NOMO-1 (cell line): ENCODE results near the gene BANK1.

Experiments
- DNase-seq, 2 experiments: peaks; one replicate each; lab custom pipeline; 2025; ENCODE audit not compliant: unreplicated experiment in 2 of 2; lab: John Stamatoyannopoulos, UW

The BANK1 gene

GRCh38 chr4:101813604-101814003 lies 23.1 kb downstream of the BANK1 start:
- DNase-seq = no peak

- DNase-seq = no peak
These were observed 27.8 kb downstream of the BANK1 start for GRCh38 chr4:101818362-101818761.

- DNase-seq = no peak
These were observed 33.3 kb downstream of the BANK1 start for GRCh38 chr4:101823864-101824263.

- DNase-seq = no peak
These were observed 34.0 kb downstream of the BANK1 start for GRCh38 chr4:101824500-101824899.

- DNase-seq = no peak
These were observed 35.4 kb downstream of the BANK1 start for GRCh38 chr4:101825953-101826352.

- DNase-seq = no peak
These were observed 41.3 kb downstream of the BANK1 start for GRCh38 chr4:101831816-101832215.

GRCh38 chr4:101833480-101833879 lies 43.0 kb downstream of the BANK1 start:
- DNase-seq = peak in 1 of 2 experiments; percentile 3

GRCh38 chr4:101835121-101835904 lies 44.8 kb downstream of the BANK1 start:
- DNase-seq = peak in 1 of 2 experiments; percentile 49

- peak in 1 of 2 experiments; percentile 7 for DNase-seq
These were observed 52.5 kb downstream of the BANK1 start for GRCh38 chr4:101843054-101843453.

GRCh38 chr4:101846550-101846949 lies 56.0 kb downstream of the BANK1 start:
- no peak for DNase-seq

- DNase-seq = no peak
These were observed 60.2 kb downstream of the BANK1 start for GRCh38 chr4:101850698-101851097.

GRCh38 chr4:101851672-101852071 lies 61.1 kb downstream of the BANK1 start:
- no peak for DNase-seq

- no peak for DNase-seq
These were observed 62.5 kb downstream of the BANK1 start for GRCh38 chr4:101853028-101853427.

GRCh38 chr4:101853691-101854090 lies 63.2 kb downstream of the BANK1 start:
- no peak for DNase-seq

GRCh38 chr4:101855239-101855638 lies 64.7 kb downstream of the BANK1 start:
- DNase-seq = no peak

- DNase-seq = no peak
These were observed 65.6 kb downstream of the BANK1 start for GRCh38 chr4:101856149-101856548.

- DNase-seq = no peak
These were observed 66.6 kb downstream of the BANK1 start for GRCh38 chr4:101857176-101857575.

- DNase-seq = no peak
These were observed 68.1 kb downstream of the BANK1 start for GRCh38 chr4:101858641-101859040.

GRCh38 chr4:101862595-101862994 lies 72.1 kb downstream of the BANK1 start:
- DNase-seq = no peak

GRCh38 chr4:101864660-101865059 lies 74.1 kb downstream of the BANK1 start:
- DNase-seq = no peak

- DNase-seq = no peak
These were observed 75.1 kb downstream of the BANK1 start for GRCh38 chr4:101865501-101866062.

- no peak for DNase-seq
These were observed 80.3 kb downstream of the BANK1 start for GRCh38 chr4:101870874-101871273.
